ENCODE data around the gene OGFOD3.

DNA sequence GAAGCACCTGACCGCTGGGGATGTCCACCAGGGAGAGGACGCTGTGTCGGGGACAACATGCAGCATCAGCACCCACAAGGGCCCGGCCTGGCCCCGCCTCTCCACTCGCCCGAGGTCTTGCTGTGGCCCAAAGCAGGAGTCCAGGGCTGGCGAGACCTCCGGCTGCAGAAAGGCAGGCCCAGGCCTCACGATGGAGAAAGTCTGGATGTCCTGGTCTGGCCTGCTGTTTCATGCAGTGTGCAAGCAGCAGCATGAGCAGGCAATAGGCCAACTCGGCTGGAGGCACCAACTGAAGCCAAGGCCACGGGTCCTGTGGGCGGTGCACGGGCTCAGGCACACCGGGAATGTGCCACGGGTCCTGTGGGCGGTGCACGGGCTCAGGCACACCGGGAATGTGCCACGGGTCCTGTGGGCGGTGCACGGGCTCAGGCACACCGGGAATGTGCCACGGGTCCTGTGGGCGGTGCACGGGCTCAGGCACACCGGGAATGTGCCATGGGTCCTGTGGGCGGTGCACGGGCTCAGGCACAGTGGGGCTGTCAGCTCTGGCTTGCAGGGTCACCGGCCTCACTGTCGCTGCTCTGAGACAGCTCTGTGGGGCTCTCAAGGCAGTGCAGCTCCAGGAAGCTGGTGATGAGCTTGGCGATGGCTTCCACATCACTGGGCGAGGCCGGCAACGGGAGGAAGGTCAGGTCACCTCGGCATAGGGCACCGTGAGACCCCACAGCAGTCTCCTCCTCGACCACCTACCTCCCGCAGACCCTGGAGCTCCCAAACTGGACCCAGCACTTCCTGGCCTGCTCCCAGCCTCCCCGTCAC, 25.3 kb upstream of the OGFOD3 start:
- TF ChIP-seq POLR2A (IDR thresholded peaks at IDR 0.05; ENCODE audit: low read depth, low read length) (no peak), POLR2AphosphoS5 (IDR thresholded peaks at IDR 0.05; ENCODE audit: low read depth, low read length) (no peak; the same call in 1 of the 2 replicates), TAF1 (IDR thresholded peaks at IDR 0.05; ENCODE audit: low read depth, low read length) (no peak), POU2F2 (IDR thresholded peaks at IDR 0.05; ENCODE audit: low read depth, low read length) (no peak), SPI1 (IDR thresholded peaks at IDR 0.05; ENCODE audit: low read depth, low read length) (no peak), PAX5 (IDR thresholded peaks at IDR 0.05; ENCODE audit: insufficient read depth, low read length, severe bottlenecking) (no peak)

All from GM12891 (cell line).